ENCODE measurements around the gene SMCO4. TPM values are rescaled to one million over a fixed set of nuclear protein-coding genes. Genes with fewer than 3 reads are reported as not detected.

Gene SMCO4
- total RNA-seq, 2 experiments from 2014 or later = 36.1 to 44.1 TPM

GRCh38 chr11:93529707-93530467 lies 13.3 kb downstream of the SMCO4 start:
- Histone ChIP-seq H3K4me3 (ENCODE audit: low read depth, low read length, poor library complexity, severe bottlenecking) (no peak overlapping the region), H4K20me1 (ENCODE audit: insufficient read depth, low read length) (no peaks in the 10 kb centered on the region), H3K79me2 (ENCODE audit: insufficient read depth, low read depth, low read length) (peaks cover 31% of the 10 kb centered on the region; the same call in 1 of the 2 replicates), H3K27ac (ENCODE audit: low read depth, low read length, poor library complexity, severe bottlenecking) (no peak overlapping the region), H3K36me3 (ENCODE audit: insufficient read depth, low read length) (peaks cover 5% of the 10 kb centered on the region), H3K4me2 (ENCODE audit: low read length) (no peak overlapping the region), H3K4me1 (ENCODE audit: insufficient read depth, low read length, poor library complexity, severe bottlenecking) (peaks cover 41% of the 10 kb centered on the region), H3K9me2 (ENCODE audit: insufficient read depth, low read length) (no peaks in the 10 kb centered on the region), H2AFZ (ENCODE audit: low read length) (no peak overlapping the region), H3K9me3 (ENCODE audit: low read length) (no peaks in the 10 kb centered on the region)
- intact Hi-C loops (cut with micrococcal nuclease; ENCODE audit: unreplicated experiment) = no loop called here
- no TSS peak for BruUV-seq (replicated peaks)
- DNase-seq (ENCODE audit: low spot score) = no peak
- no peak for TF ChIP-seq CTCF (conservative IDR thresholded peaks at IDR 0.05; ENCODE audit: low read length)
- TF ChIP-seq EZH2phosphoT487 (IDR thresholded peaks at IDR 0.05; ENCODE audit: borderline replicate concordance, low read depth, low read length) = no peak
- CTCF ChIA-PET (ENCODE audit: unreplicated experiment) = interaction anchor here (0.7 kb wide), 1 partner anchor 48 kb away, joined by 3 read pairs; no protein-coding TSS in a partner anchor
- POLR2A ChIA-PET = interaction anchor here (1.2 to 1.8 kb wide), 3 partner anchors 9 to 17 kb away, joined by 5 to 7 read pairs (median 5); no protein-coding TSS in a partner anchor

GRCh38 chr11:93528757-93529645 lies 14.2 kb downstream of the SMCO4 start:
- CTCF ChIA-PET (ENCODE audit: unreplicated experiment) = no interaction called here
- H3K4me1 ChIP-seq (ENCODE audit: insufficient read depth, low read length, poor library complexity, severe bottlenecking) = peaks cover 50% of the 10 kb centered on the region
- H2AFZ ChIP-seq (ENCODE audit: low read length) = no peak overlapping the region

More at GRCh38 chr11:93528757-93529645, 14.2 kb downstream of the SMCO4 start:
- H3K36me3 ChIP-seq (ENCODE audit: insufficient read depth, low read length) = no peaks in the 10 kb centered on the region
- no peaks in the 10 kb centered on the region for H4K20me1 ChIP-seq (ENCODE audit: insufficient read depth, low read length)
- H3K27ac ChIP-seq (ENCODE audit: low read depth, low read length, poor library complexity, severe bottlenecking) = no peak overlapping the region
- H3K9me3 ChIP-seq (ENCODE audit: low read length) = no peaks in the 10 kb centered on the region
- intact Hi-C loops (cut with micrococcal nuclease; ENCODE audit: unreplicated experiment) = no loop called here
- BruUV-seq (replicated peaks) = no TSS peak
- no peak for TF ChIP-seq CTCF (conservative IDR thresholded peaks at IDR 0.05; ENCODE audit: low read length)
- no peak for TF ChIP-seq EZH2phosphoT487 (IDR thresholded peaks at IDR 0.05; ENCODE audit: borderline replicate concordance, low read depth, low read length)
- no peak overlapping the region for H3K4me2 ChIP-seq (ENCODE audit: low read length)
- POLR2A ChIA-PET = no interaction called here
- H3K4me3 ChIP-seq (ENCODE audit: low read depth, low read length, poor library complexity, severe bottlenecking) = no peak overlapping the region
- peaks cover 32% of the 10 kb centered on the region; the same call in 1 of the 2 replicates for H3K79me2 ChIP-seq (ENCODE audit: insufficient read depth, low read depth, low read length)
- no peaks in the 10 kb centered on the region for H3K9me2 ChIP-seq (ENCODE audit: insufficient read depth, low read length)
- DNase-seq (ENCODE audit: low spot score) = no peak
